ENCODE data around the gene PTPN11.

DNA sequence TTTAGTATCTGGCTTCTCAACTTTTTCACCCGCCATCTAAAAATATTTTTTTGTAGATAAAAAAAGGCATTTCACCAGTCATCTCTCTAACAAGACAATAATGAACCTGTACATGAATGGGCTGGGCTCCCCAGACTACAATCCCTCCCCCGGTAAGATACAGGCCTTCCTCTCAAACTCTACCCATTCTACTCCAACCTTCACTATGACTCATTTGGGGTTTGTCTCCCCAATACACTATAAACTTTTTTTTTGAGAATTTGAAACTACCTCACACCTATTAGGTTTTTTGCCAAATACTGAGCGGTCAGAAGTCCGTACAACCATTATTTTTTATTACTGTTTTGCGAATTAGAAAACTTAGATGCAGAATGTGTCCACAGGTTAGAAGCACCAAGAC lies 10.1 kb upstream of the PTPN11 start:
- TF ChIP-seq, protein P1, sequence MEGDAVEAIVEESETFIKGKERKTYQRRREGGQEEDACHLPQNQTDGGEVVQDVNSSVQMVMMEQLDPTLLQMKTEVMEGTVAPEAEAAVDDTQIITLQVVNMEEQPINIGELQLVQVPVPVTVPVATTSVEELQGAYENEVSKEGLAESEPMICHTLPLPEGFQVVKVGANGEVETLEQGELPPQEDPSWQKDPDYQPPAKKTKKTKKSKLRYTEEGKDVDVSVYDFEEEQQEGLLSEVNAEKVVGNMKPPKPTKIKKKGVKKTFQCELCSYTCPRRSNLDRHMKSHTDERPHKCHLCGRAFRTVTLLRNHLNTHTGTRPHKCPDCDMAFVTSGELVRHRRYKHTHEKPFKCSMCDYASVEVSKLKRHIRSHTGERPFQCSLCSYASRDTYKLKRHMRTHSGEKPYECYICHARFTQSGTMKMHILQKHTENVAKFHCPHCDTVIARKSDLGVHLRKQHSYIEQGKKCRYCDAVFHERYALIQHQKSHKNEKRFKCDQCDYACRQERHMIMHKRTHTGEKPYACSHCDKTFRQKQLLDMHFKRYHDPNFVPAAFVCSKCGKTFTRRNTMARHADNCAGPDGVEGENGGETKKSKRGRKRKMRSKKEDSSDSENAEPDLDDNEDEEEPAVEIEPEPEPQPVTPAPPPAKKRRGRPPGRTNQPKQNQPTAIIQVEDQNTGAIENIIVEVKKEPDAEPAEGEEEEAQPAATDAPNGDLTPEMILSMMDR (IDR thresholded peaks at IDR 0.05), result no peak
- TF ChIP-seq POLR2A (IDR thresholded peaks at IDR 0.05), result no peak

Data from esophagus squamous epithelium (tissue), 4 donors.